Transverse colon (tissue), 4 donors: ENCODE data around the gene NWD2.

Experiments
- EP300 ChIP-seq: sonication (generic); formaldehyde crosslinking; IDR thresholded peaks from one replicate; pipeline ENCODE4 v1.6.1; 2017; ENCODE audit warnings: antibody characterized with exemption, low read depth
- POLR2A ChIP-seq: fragments of 450-650 bp; IDR thresholded peaks from one replicate; pipeline ENCODE4 v1.6.1; 2016; ENCODE audit warnings: antibody characterized with exemption, mild to moderate bottlenecking, moderate library complexity
- POLR2AphosphoS5 ChIP-seq, 3 donors: sonication (generic); formaldehyde crosslinking; IDR thresholded peaks; one replicate each; pipeline ENCODE4 v1.6.1; 2016; ENCODE audit warnings: antibody characterized with exemption in 3 of 3
- TF ChIP-seq, protein P1 (sequence below), 5 experiments: fragments of 200-600 bp in 3 of 5; fragments of 450-650 bp in 2 of 5; sonication (generic) in 3 of 5; IDR thresholded peaks; 1 replicate in 2 of 5; 2 replicates in 3 of 5; pipeline ENCODE4 v1.5.1; 2016 to 2017; ENCODE audit warnings: antibody characterized with exemption in 5 of 5, inconsistent platforms in 3 of 5, mild to moderate bottlenecking in 2 of 5, moderate library complexity in 1 of 5

DNA sequence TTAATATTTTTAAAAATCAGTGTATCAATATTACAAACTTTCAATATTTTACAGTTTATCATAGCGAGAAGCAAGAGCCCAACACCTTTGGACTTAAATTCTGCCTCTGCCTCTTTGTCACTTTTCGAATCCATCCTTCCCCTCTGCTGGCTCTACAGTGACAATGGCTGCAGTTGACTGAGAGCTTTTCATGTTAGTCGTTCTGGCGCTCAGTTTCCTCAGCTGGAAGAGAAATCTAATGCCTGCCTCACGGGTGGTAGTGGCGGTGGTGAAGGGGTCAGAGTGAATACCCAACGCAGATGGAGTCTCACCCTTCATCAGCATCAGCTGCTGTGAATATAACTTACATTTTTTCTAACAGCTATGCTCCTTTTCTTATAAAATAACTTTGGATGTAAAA is 144.8 kb downstream of the NWD2 start:
- TF ChIP-seq, protein P1, sequence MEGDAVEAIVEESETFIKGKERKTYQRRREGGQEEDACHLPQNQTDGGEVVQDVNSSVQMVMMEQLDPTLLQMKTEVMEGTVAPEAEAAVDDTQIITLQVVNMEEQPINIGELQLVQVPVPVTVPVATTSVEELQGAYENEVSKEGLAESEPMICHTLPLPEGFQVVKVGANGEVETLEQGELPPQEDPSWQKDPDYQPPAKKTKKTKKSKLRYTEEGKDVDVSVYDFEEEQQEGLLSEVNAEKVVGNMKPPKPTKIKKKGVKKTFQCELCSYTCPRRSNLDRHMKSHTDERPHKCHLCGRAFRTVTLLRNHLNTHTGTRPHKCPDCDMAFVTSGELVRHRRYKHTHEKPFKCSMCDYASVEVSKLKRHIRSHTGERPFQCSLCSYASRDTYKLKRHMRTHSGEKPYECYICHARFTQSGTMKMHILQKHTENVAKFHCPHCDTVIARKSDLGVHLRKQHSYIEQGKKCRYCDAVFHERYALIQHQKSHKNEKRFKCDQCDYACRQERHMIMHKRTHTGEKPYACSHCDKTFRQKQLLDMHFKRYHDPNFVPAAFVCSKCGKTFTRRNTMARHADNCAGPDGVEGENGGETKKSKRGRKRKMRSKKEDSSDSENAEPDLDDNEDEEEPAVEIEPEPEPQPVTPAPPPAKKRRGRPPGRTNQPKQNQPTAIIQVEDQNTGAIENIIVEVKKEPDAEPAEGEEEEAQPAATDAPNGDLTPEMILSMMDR (IDR thresholded peaks at IDR 0.05): no peak
- no peak for TF ChIP-seq POLR2A
- TF ChIP-seq EP300: no peak
- TF ChIP-seq POLR2AphosphoS5 (IDR thresholded peaks at IDR 0.05): no peak
